Panc1 (cell line): ENCODE results near the gene SSR4. TPM values are rescaled to one million over a fixed set of nuclear protein-coding genes. Genes with fewer than 3 reads are reported as not detected.

ENCODE experiments used
- ATAC-seq: fragments of 200-7000 bp; cut with Tn5 transposase; 2 replicates; pipeline ENCODE4 v1.9.1; 2020; ENCODE audit warnings: mild to moderate bottlenecking, moderate library complexity
- BruUV-seq: library from RNA; stranded (reverse); fragments of 400-500 nt; replicated peaks from 2 replicates; lab custom pipeline; 2021; lab: Mats Ljungman, UMichigan
- CTCF ChIA-PET: fragments of 300-600 bp; sonication (Branson Sonifier 250); formaldehyde crosslinking; loops from one replicate; lab custom pipeline; 2022; ENCODE audit warnings: antibody characterized with exemption; lab: Charles Lee
- POLR2A ChIA-PET: fragments of 300-600 bp; sonication (Branson Sonifier 250); formaldehyde crosslinking; loops from one replicate; lab custom pipeline; 2022; ENCODE audit warnings: antibody characterized with exemption; lab: Charles Lee
- DNase-seq: peaks from one replicate; pipeline ENCODE4 v3.0.0-alpha.2; 2010; ENCODE audit warnings: low read depth, low spot score
- H3K27ac ChIP-seq: 2 replicates; pipeline ENCODE4 v1.5.1; 2011; ENCODE audit warnings: mild to moderate bottlenecking, low read length, inconsistent platforms
- H3K27me3 ChIP-seq: fragments of 200-500 bp; sonication (Bioruptor generic); 2 replicates; pipeline ENCODE4 v1.6.0; 2014; ENCODE audit warnings: low read length, inconsistent platforms; ENCODE audit not compliant: control insufficient read depth, insufficient read depth
- H3K36me3 ChIP-seq: fragments of 200-500 bp; sonication (Bioruptor generic); 2 replicates; pipeline ENCODE4 v1.5.1; 2014; ENCODE audit warnings: inconsistent platforms, mild to moderate bottlenecking, low read length, moderate library complexity; ENCODE audit not compliant: control insufficient read depth, insufficient read depth
- H3K4me1 ChIP-seq: 2 replicates; pipeline ENCODE4 v1.5.1; 2011; ENCODE audit warnings: inconsistent platforms, mild to moderate bottlenecking, low read length, moderate library complexity; ENCODE audit not compliant: control insufficient read depth, insufficient read depth
- H3K4me3 ChIP-seq, 2 experiments: 2 replicates each; pipeline ENCODE4 v1.5.1; 2011 to 2012; ENCODE audit warnings: low read depth in 2 of 2, low read length in 2 of 2, mild to moderate bottlenecking in 2 of 2, inconsistent platforms in 1 of 2, moderate library complexity in 1 of 2
- H3K9me3 ChIP-seq: fragments of 200-500 bp; sonication (Bioruptor generic); 2 replicates; pipeline ENCODE4 v1.5.1; 2014; ENCODE audit warnings: low read depth, mild to moderate bottlenecking, inconsistent platforms, low read length, moderate library complexity; ENCODE audit not compliant: control insufficient read depth, insufficient read depth
- CTCF ChIP-seq: fragments of 450-650 bp; IDR thresholded peaks from 2 replicates; pipeline ENCODE4 v1.5.1; 2017; ENCODE audit warnings: mild to moderate bottlenecking
- POLR2AphosphoS5 ChIP-seq: IDR thresholded peaks from 2 replicates; pipeline ENCODE4 v1.6.1; 2012; ENCODE audit warnings: mild to moderate bottlenecking, low read depth, low read length, moderate library complexity
- REST ChIP-seq, 2 experiments: IDR thresholded peaks; 2 replicates each; pipeline ENCODE4 v1.6.1; 2011 to 2012; ENCODE audit warnings: low read depth in 2 of 2, control low read depth in 1 of 2, low read length in 1 of 2, mild to moderate bottlenecking in 1 of 2, moderate library complexity in 1 of 2; ENCODE audit not compliant: insufficient read depth in 1 of 2
- SIN3A ChIP-seq: IDR thresholded peaks from 2 replicates; pipeline ENCODE4 v1.6.1; 2012; ENCODE audit warnings: low read depth, mild to moderate bottlenecking, low read length, moderate library complexity, borderline replicate concordance; ENCODE audit not compliant: insufficient read depth
- TCF7L2 ChIP-seq: IDR thresholded peaks from 2 replicates; pipeline ENCODE4 v1.6.1; 2011; ENCODE audit warnings: mild to moderate bottlenecking, low read depth, low read length, inconsistent platforms
- in situ Hi-C: cut with HindIII; loops from 2 replicates; pipeline ENCODE4 v1.10.0; 2016; ENCODE audit warnings: low sequenced_read_pairs, low pct_unique_long_range_greater_than_20kb
- intact Hi-C: fragments of 100-400 bp; cut with micrococcal nuclease; formaldehyde crosslinking; loops from one replicate; pipeline ENCODE4 v1.10.0; 2022; ENCODE audit not compliant: unreplicated experiment
- total RNA-seq: library from RNA; stranded (reverse); gene quantifications from one replicate; pipeline ENCODE4 v1.2.1, GENCODE V29; 2021; ENCODE audit not compliant: unreplicated experiment

SSR4 gene
- total RNA-seq, 1 experiment from 2014 or later = 504 TPM

- in situ Hi-C loops (no loop called here), intact Hi-C loops (no loop called here)
- 0 out of 2 replicates have a peak within 1 kb of the TSS, but pooled peaks have one; percentile 23 for H3K27ac ChIP-seq
- POLR2A ChIA-PET = no interaction called here
- no peaks in the 10 kb centered on the region for H3K27me3 ChIP-seq
- H3K9me3 ChIP-seq = no peaks in the 10 kb centered on the region
- no TSS peak for BruUV-seq
- H3K4me3 ChIP-seq = no peak within 1 kb of the TSS
- no peak for TF ChIP-seq REST (IDR thresholded peaks at IDR 0.05; ENCODE audit: insufficient read depth in 1 of 2, low read depth in 2 of 2, low read length in 1 of 2)
- no peak for TF ChIP-seq POLR2AphosphoS5
- no peak for TF ChIP-seq SIN3A
- TF ChIP-seq CTCF = no peak
- TF ChIP-seq TCF7L2 = no peak
- H3K4me1 ChIP-seq = peaks cover 16% of the 10 kb centered on the region
- no peak for DNase-seq
- CTCF ChIA-PET = no interaction called here
- H3K36me3 ChIP-seq = no peaks in the 10 kb centered on the region
- ATAC-seq = peak; percentile 38
Measured at GRCh38 chrX:153780678-153781427, 13.6 kb upstream of the SSR4 start, which contains the start of gene SRPK3. Gene SRPK3, plus strand, starts transcription at chrX:153781041. Its CDS starts 46 bp downstream, at chrX:153781087.

GRCh38 chrX:153781428-153782047, 12.9 kb upstream of the SSR4 start:
- CTCF ChIA-PET = interaction anchor here (0.7 kb wide), 1 partner anchor 23 kb away, joined by 3 read pairs; no protein-coding TSS in a partner anchor
- Histone ChIP-seq H3K9me3 (no peaks in the 10 kb centered on the region), H3K4me3 (no peak overlapping the region), H3K4me1 (peaks cover 16% of the 10 kb centered on the region), H3K36me3 (no peaks in the 10 kb centered on the region), H3K27me3 (no peaks in the 10 kb centered on the region), H3K27ac (0 out of 2 replicates have a peak overlapping the region, but pooled peaks have one; percentile 23)
- POLR2A ChIA-PET = no interaction called here
- TF ChIP-seq REST (IDR thresholded peaks at IDR 0.05; ENCODE audit: insufficient read depth in 1 of 2, low read depth in 2 of 2, low read length in 1 of 2) (no peak), SIN3A (no peak), CTCF (no peak), TCF7L2 (no peak), POLR2AphosphoS5 (no peak)
- intact Hi-C loops (no loop called here), in situ Hi-C loops (no loop called here)
- ATAC-seq (peak; percentile 19), DNase-seq (no peak)
- BruUV-seq = no TSS peak
